M059J (cell line): ENCODE measurements around the gene CYP26B1. TPM values are rescaled to one million over a fixed set of nuclear protein-coding genes. Genes with fewer than 3 reads are reported as not detected.

Experiments
- DNase-seq: peaks from one replicate; pipeline ENCODE4 v3.0.0-alpha.2; 2012; ENCODE audit warnings: low read depth
- total RNA-seq: library from RNA; depleted of rRNA; stranded (reverse); fragments of >200 nt; shearing (Covaris generic); gene quantifications from 2 replicates; pipeline ENCODE4 v1.2.3, GENCODE V29; 2014

The CYP26B1 gene
- total RNA-seq, 1 experiment from 2014 or later: 6.8 TPM

DNA sequence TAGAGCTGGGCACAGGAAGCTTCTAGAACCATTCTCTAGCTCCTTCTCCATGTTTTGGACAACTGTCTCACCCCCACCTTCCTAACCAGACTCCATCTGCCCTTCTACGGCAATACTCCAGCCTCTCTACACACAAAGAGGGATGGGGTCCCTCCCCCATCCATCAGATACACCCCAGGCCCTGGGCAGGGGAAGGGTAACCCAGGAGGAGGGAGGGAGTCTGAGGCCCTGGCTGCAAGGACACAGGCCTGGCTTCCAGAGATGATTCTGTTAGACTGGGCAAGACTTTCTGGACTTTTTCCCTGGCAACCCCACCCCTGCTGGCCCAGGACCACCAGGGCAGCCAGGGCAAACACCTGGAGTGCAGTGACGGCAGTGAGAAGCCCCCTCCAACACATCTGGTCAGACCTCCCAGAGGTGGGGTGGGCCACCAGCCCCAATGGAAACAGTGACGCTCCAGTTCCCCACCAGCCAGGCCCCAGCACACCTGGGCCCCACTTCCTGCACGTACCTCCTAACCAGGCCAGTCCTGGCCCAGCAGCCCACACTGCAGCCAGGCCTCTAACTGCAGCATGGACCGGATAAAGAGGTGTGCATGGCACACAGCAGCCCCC lies 6.5 kb downstream of the CYP26B1 start:
- DNase-seq: no peak

DNA sequence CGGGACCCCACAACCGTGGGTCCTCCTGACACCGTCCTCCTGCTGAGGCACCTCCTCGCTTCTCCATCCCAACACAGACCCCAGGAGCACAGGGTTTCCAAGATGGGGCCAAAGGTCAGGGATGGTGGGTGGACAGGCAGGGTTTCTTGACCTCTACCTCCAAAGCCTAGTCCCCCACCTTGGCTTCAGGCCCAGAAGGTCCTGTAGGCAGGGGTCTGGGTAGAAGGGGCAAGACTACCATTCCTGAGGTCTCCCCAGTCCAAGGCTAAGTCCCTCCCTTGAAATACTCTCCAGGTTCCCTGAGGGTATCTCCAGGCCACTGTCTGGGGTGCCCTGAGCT lies 7.1 kb downstream of the CYP26B1 start:
- no peak for DNase-seq

DNA sequence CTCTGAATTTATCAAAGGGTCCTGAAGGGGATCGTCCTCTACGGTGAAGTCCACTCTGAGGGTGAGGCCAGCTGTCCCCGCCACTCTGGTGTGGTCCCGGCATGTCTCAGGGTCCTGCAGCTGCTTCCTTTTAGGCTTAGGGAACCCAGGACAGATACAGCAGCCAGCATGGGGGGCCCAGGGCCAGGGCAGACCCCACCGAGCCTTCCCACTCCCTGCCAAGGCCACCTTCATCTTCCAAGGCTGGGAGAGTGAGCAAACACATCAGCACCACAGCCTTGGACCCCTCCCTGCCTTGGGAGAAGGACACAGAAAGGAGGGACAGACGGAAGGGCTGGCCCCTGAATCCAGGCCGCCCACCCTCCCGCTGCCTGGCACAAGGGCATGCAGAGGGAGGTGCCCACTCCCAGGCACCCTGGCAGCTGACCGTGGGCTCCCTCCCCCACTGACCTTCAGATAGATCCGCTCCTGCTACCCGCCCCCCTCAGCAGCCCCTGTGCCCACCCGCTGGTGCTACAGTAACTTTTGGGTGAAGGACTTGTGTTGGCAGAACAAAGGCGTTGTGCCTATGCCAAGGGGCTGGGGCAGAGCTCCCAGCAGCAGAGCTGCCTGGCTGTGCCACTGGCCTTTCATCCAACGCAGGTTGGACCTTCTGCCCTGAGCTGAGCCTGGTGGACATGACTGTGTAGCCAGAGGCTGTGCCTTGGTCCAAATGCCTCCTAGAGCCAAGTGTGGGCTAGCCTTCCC lies 7.6 kb downstream of the CYP26B1 start:
- no peak for DNase-seq

DNA sequence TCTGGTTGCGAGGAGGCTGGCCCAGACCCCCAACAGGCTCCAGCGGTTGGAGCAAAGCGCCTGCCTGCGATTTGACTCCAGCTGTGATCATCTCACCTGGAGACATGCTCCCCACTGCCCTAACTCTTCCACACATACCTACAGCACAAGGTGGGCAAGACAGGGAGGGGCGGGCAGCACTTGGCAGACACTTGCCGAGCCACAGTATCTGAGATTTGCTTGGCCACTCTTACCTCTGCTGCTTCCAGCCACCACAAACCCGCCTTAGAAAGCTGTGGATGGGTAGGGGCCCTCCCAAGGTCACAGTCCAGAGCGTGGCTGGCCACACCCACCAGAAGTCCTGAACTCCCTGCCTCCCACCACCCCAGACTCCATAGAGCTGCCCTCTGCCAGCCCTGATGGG lies 8.2 kb downstream of the CYP26B1 start:
- DNase-seq: no peak

DNA sequence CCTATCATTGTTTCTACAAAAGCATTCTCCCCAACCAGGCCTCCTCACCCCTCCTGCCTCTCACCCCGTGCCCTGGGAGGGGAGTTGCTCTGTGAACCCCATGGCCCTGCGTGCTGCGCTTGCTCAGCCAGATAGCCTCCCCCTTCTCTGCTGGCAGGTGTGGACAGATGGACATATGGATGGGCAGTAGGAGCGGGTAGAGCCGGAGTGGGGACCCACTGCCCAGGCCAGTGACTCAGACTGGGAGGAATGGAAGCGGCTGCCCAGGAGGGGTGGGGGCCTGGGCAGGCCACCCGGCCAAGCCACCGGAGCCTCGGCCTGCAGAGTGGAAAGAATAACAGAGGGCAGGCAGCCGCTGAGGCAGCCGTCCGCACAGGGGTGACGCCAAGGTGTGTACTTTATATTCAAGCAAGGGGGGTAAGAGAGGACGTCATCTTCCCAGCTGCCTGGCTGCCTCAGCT lies 8.7 kb downstream of the CYP26B1 start:
- DNase-seq: peak; percentile 67

DNA sequence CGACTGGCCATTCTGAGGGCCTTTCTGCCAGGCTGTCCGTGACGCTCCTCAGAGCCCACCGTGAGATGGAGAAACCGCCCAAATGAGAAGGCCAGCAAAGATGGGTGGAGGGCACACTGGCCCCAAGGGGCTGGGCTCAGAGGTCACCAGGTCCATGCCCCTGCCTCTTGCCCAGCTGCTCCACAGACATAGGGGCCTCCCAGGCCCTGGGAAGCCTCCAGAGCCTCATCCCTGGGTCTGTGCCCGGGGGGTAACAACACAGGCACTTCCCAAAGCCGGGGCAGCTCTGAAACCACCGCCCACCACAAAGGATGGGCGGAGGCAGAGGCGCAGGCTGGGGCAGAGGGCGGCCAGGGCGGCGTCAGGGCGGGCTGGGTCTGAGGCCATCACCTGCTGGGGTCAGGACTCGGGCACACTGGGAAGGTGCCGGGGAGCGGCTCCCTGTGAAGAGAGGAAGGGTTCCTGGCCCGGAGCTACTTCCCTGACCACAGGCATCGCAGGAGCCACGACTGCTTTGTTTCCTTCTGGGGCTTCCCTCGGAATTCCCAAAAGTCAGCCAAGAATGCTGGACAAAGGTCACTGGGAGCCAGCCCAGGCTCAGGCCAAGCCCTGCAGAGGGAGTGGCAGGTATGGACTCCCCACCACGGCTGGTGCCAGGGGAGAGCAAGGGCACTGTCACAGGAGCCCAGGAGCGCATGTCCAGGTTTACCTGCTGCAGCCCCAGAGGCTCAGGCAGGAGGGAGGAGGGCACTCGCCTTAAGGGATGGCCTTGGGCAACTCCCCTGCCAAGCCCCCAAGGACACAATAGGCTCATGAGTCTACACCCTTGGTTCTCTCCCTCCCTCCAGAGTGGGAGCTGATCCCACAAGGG lies 9.4 kb downstream of the CYP26B1 start:
- DNase-seq: peak; percentile 52

DNA sequence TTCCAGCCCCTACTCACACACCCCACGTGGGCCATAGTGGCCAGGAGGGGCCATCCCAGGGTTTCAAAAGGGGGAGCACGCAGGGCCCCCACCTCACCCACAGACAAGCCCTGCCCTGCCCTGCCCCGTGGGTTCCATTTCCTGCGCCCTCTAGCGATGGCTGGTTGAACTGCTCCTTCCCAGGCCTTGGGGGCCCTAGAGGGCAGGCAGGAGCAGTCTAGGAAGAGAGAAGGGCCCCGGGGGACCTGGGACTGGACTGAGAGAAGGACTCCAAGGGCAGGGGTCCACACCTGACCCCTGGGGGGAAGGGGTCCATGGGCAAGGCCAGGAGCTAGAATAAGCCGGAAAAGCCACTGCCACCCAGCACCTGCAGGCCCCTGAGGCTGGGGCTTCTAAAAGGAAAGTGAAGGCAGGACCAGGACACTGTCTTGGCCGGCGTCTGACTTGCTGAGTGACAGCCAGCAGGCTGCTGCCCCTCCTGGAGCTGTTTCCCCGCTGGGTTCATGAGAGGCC lies 10.1 kb downstream of the CYP26B1 start:
- DNase-seq: peak; percentile 38

DNA sequence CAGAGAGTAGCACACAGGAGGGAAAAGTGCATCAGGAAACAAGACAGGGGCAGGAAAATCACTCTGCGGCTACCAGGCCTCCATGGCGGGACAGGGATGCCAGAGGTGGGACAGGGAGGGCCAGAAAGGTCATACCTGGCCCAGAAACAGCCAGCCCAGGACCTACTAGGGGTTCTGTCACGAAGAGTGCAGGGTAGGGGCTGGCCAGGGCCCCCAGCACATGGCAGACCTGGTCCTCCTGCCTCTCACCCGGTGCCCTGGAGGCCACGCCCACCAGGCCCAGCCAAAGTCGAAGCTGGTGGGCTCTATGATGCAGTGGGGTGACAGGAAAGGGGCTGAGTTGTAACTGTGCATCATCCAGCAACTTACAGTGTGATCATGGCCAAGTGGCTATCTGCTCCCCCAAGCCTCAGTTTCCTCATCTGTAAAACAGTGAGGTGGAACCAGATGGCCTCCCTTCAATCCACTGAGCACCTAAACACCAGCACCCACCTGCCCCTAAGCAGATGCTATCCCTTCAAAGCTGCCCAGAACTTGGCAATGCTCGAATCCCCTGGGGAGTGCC lies 10.6 kb downstream of the CYP26B1 start:
- no peak for DNase-seq

DNA sequence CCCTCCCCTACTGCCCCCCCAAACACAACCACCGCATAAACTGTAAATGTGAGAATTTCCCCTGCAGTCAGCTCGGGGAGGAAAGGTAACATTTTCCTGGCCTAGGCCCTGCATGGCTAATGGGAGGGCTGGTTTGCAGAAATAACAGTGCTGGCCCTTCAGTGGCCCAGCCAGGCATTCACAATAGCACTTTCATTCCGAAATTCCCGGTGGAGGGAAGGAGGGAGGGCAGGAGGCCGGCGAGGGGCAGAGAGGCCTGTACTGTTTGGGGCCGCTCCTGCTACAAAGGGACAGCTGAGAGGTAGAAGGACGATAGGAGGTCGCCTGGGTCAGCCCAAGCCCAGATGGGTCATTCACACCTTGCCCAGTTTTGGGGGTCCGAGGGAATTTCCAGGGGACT lies 11.3 kb downstream of the CYP26B1 start:
- no peak for DNase-seq

DNA sequence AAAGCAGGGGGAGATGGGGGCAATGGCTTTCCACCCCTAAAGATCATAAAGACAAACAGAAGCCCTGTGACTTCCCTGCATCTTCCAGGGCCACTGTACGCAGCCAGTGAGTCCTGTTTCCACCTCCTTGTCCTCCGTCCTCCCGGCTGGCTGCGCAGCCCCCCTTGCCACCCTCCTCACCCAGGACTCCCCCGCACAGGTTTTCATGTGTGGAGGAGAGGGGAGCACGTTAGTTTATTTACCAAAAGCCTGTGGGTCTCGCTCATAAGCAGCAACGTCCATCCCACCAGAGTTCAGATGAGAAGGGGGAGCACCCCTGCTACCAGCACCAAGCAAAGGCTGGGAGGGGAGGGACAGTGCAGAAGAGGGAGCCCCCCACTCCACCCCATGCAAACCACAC lies 11.7 kb downstream of the CYP26B1 start:
- DNase-seq: no peak

DNA sequence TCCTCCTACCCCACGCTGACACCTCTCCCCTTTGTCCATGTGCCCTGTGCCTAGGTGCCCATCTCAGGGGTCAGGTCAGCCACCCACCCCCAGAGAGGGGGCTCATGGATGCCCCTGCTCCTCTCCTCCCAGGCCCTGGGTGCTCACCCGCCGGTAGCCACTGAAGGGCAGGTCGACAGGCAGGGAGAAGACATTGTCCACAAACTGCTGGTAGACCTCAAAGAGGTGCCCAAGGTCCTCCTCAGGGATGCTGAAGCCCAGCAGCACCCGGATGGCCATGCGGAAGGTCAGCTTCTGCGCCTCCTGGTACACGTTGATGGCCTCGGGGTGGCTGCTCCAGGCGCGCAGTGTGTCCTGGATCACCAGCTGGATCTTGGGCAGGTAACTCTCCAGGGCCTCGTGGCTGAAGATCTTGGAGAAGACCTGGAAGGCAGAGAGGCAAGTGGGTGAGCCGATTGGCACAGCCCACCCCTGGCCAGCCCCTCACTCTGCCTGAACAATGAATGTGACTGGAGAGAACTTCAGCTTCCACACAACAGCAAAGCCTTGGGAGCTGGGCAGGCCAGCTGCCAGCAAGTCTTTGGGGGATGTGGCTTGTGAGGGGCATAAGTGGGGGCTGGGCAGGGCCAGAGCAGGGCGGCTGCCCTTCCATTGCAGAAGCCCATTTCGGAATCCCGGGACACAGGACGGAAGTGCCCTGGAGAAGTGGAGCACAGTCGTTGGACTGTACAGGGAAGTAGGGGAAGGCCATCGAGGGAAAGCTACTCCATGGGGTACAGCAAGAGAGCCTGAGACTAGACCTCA lies 12.5 kb downstream of the CYP26B1 start:
- DNase-seq: no peak

DNA sequence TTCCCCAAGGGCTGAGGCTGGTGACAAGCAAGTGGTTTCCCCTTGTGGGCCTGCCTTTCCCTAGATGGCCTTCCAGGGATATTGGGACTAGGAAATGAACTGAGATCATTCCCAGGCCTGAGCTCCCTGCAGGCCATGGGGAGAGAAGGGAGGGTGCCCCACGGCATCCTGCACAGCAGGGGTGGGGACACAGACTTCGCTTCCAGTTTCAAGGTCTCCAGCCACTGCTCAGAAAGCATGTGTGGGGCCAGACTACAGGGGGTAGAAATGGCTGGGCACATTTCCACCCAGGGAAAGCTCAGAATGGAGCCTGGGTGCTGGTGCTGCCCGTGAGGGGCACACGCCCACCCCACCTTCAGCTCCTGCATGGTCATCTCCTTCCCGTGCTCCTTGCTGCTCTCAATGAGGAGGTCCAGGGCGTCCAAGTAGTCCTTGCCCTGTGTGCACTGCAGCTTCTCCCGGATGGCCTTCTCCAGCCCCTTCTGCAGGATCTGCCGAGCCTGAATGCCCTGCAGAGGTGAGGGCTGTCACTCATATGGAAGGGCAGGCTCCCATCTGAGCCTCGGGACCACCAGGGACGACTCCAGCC lies 13.2 kb downstream of the CYP26B1 start:
- DNase-seq: no peak

DNA sequence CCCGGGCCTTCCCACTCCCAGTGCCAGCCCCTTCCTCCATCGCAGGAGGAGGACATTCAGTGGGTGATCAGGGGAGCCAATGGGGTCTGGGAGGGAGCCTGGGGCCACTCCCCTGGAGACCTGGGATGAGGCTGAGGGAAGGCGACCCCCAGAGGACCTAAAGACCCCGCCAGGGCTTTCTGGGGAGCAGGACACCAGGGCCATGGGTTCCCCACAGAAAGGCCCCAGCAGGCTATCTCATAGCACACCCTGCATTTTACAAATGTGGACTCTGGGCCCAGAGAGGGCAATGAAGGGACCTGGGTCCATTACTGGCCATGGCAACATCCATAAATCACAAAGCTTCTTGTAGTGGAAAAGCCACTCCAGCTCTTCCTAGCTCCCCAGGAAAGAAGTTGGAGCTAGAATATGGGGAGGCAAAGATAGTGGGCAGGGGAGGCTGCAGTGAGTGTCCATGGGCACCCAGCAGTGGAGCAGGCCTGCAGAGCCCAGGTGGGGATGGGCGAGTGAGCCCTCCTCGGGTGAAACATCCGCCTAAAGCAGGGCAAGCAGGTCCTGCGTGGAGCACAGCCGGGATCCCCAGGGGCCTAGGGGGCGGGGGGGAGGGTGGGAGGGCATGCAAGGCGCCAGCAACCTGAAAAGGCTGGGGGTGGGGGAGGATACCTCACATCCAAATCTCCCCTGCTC lies 13.8 kb downstream of the CYP26B1 start:
- DNase-seq: no peak

DNA sequence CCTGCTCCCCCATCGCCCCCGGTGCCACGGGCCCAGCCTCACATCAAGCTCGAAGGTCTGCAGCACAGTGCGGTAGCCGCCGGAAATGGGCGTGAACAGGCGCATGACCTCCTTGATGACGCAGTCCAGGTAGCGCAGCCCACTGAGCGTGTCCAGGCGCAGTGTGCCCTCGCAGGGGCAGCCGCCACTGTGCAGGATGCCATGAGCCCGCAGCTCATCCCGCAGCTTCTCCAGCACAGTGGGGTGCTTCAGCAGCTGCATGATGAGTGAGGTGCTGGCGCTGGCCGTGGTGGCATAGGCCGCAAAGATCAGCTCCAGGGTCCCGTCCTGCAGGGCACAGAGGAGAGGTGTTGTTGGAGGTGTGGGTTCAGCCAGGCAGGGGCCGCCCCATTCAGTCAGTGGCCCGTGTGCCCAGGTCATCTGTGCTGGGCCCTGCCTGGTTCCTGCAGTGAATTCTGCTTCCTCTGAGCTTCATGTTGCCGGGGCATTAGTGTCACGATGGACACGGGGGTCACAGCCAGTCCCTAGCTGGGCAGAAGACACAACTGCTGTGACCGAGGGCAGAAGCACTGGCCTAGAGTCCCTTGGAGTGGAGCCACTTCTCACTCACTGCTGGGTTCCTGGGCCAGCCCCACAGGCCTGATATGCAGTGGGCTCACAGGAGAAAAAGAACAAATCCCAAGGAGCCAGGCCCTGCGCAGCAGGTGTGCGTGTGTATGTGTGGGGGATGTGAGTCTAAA lies 14.5 kb downstream of the CYP26B1 start:
- DNase-seq: no peak

DNA sequence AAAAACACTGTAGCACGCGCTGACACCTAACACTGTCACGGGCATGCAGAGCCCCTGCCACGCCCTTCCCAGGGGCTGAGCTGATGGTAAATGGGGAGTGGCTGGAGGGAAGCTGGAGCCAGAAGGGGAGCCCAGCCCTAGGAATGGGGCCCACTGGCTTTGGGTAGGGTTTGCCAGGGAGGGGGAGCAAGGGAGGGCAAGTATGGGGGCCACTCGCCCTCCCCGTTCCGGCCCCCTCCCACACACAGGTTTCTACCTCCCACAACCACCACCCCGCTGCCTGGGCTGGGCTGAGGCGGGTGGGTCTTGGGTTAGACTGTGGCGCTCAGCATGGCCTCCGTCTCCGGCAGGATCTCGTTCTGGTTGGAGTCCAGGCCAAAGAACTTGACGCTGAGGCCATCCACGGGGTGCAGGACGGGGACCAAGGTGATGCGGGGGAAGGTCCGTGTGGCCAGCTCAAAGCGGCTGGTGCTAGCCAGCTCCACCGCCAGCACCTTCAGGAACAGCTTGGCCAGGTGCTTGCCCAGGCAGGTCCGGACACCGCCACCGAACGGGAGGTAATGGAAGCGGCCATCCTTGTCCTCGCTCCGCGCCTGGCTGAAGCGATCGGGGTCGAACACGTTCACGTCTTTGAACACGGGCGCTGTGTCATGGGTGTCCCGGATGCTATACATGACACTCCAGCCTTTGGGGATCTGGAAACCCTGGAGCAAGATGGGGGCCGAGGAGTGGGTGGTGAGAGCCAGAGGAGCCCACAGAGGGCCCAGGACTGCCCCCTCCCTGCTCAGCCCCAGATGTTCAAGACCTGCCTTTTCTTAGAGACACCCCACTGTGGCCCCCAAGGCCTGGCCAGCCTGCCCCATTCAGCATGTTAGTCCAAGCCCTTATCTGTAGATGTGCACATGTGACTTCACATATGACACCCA lies 15.5 kb downstream of the CYP26B1 start:
- DNase-seq: no peak

DNA sequence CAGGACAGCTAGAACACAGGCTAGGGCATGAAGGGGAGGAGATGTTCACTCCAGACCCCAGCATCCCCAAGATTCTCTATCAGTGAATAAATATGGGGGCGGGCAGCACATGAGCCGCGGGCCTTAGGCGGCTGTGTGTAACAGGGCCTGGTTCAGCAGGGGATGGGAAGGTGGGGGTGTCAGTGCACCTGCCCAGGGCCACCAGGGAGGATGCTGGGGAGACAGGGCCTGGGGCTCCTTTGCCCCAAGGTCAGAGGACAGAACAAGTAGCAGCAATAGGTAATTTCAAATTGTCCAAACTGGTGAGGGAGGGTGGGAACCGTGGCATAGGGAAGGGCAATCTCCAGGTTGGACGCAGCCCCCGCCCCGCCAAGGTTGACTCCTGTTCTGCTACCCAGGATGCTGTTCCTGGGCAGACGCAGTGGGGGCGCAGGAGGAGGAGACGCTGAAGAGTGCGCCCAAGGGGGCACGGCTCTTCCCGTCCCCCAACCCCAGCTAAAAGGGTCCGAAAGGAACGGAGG lies 16.2 kb downstream of the CYP26B1 start:
- DNase-seq: no peak

DNA sequence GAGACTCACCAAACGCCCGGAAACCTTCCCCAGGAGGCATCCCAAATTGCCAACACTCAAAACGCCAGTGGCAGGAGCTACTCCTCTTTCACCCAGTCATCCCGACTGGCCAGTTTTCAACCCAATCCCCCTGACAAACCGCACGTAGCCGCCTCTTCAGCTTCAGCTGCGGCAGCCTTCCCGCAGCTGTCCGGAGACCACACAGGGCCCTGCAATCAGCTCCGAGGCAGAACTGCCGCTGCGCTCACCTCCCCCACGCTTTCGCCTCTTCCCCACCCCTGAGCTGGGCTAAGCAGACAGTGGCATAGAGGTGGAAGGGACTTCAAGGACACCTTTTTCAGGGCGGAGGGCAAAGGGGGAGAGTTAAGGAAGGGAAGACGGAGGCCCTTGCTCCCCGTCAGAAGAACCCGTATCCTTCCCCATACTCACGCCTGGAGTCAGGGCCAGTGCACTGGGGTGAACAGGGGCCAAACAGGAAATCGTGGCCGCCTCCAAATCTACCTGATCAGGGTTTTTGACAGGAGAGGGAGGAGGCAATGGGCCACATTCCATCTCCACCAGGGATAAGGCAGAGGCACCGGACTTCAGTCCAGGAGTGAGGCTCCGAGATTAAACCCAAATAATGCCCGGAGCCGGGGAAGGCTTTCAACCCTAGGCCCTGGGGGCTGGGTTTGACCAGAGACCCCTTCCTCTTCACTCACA lies 16.9 kb downstream of the CYP26B1 start:
- no peak for DNase-seq
